ENCODE results near the gene SP4.

DNA sequence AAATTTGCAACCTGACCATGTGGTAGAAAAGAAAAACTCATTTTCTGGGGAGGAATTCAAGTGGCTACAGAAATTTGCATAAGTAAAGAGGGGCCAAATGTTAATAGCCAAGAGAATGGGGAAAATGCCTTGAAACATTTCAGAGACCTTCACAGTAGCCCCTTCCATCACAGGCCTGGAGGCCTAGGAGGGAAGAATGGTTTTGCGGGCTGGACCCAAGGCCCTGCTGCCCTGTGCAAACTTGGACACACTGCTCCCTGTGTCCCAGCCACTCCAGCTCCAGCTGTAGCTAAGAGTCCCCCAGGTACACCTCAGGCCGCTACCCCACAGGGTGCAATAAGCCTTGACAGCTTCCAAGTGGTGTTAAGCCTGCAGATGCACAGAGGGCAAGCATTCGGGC lies 98.6 kb downstream of the SP4 start:
- TF ChIP-seq, protein P1, sequence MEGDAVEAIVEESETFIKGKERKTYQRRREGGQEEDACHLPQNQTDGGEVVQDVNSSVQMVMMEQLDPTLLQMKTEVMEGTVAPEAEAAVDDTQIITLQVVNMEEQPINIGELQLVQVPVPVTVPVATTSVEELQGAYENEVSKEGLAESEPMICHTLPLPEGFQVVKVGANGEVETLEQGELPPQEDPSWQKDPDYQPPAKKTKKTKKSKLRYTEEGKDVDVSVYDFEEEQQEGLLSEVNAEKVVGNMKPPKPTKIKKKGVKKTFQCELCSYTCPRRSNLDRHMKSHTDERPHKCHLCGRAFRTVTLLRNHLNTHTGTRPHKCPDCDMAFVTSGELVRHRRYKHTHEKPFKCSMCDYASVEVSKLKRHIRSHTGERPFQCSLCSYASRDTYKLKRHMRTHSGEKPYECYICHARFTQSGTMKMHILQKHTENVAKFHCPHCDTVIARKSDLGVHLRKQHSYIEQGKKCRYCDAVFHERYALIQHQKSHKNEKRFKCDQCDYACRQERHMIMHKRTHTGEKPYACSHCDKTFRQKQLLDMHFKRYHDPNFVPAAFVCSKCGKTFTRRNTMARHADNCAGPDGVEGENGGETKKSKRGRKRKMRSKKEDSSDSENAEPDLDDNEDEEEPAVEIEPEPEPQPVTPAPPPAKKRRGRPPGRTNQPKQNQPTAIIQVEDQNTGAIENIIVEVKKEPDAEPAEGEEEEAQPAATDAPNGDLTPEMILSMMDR (IDR thresholded peaks at IDR 0.05; ENCODE audit: extremely low read depth in 1 of 2, insufficient read depth in 1 of 2, low read depth in 1 of 2, low read length in 2 of 2), result no peak
- TF ChIP-seq EZH2 (IDR thresholded peaks at IDR 0.05; ENCODE audit: borderline replicate concordance, low read depth, low read length, severe bottlenecking) (no peak), POLR2A (IDR thresholded peaks at IDR 0.05; ENCODE audit: low read depth, low read length) (no peak), FOS (IDR thresholded peaks at IDR 0.05; ENCODE audit: borderline replicate concordance, insufficient read depth, low read length) (no peak), POLR2AphosphoS5 (IDR thresholded peaks at IDR 0.05; ENCODE audit: insufficient read depth, low read depth, low read length) (no peak), MYC (IDR thresholded peaks at IDR 0.05; ENCODE audit: low read depth, low read length) (no peak)
- TF ChIP-seq, protein P2, sequence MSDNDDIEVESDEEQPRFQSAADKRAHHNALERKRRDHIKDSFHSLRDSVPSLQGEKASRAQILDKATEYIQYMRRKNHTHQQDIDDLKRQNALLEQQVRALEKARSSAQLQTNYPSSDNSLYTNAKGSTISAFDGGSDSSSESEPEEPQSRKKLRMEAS (IDR thresholded peaks at IDR 0.05; ENCODE audit: insufficient read depth, insufficient read length), result no peak
